K562 (cell line): Measurements from ENCODE around the gene GZF1. TPM values are rescaled to one million over a fixed set of nuclear protein-coding genes. Genes with fewer than 3 reads are reported as not detected.

Source experiments
- ARNT ChIP-seq, 2 experiments: fragments of 450-650 bp; IDR thresholded peaks; 2 replicates each; pipeline ENCODE4 v1.6.1; 2016; ENCODE audit warnings: mild to moderate bottlenecking in 1 of 2
- CEBPB ChIP-seq: fragments of 450-650 bp; IDR thresholded peaks from 2 replicates; pipeline ENCODE4 v1.6.1; 2016; ENCODE audit warnings: missing genetic modification characterization, missing compliant biosample characterization
- CHAMP1 ChIP-seq: fragments of 450-650 bp; IDR thresholded peaks from 2 replicates; pipeline ENCODE4 v1.6.1; 2016; ENCODE audit warnings: mild to moderate bottlenecking
- CREB5 ChIP-seq: fragments of 250-450 bp; sonication (Bioruptor Pico); IDR thresholded peaks from 2 replicates; pipeline ENCODE4 v1.5.0; 2020; ENCODE audit warnings: mild to moderate bottlenecking
- ETV5 ChIP-seq: sonication (generic); formaldehyde crosslinking; IDR thresholded peaks from 2 replicates; pipeline ENCODE4 v1.4.0; 2020; ENCODE audit warnings: low read depth, mild to moderate bottlenecking, missing genetic modification reagents
- GMEB1 ChIP-seq: fragments of 250-450 bp; sonication (Bioruptor Pico); IDR thresholded peaks from 2 replicates; pipeline ENCODE4 v1.4.0; 2020; ENCODE audit warnings: mild to moderate bottlenecking
- MBD1 ChIP-seq: fragments of 250-450 bp; sonication (Bioruptor Pico); IDR thresholded peaks from 2 replicates; pipeline ENCODE4 v1.8.0; 2022; ENCODE audit warnings: inconsistent platforms
- NFATC3 ChIP-seq: fragments of 450-650 bp; IDR thresholded peaks from 2 replicates; pipeline ENCODE4 v1.6.1; 2017; ENCODE audit warnings: mild to moderate bottlenecking
- USF1 ChIP-seq: sonication (generic); formaldehyde crosslinking; IDR thresholded peaks from 2 replicates; pipeline ENCODE4 v1.9.0; 2022; ENCODE audit warnings: mild to moderate bottlenecking, missing genetic modification reagents
- ZMIZ1 ChIP-seq, 2 experiments: fragments of 150-350 bp in 1 of 2; IDR thresholded peaks; 2 replicates each; pipeline ENCODE4 v1.6.1; 2012 to 2016; ENCODE audit warnings: low read depth in 2 of 2, low read length in 2 of 2, mild to moderate bottlenecking in 1 of 2, moderate library complexity in 1 of 2
- ZNF277 ChIP-seq: fragments of 250-450 bp; sonication (Bioruptor Pico); IDR thresholded peaks from 2 replicates; pipeline ENCODE4 v1.8.0; 2022; ENCODE audit warnings: inconsistent platforms, mild to moderate bottlenecking, moderate library complexity, borderline replicate concordance
- ZNF384 ChIP-seq: IDR thresholded peaks from 2 replicates; pipeline ENCODE4 v1.6.1; 2012; ENCODE audit warnings: low read depth, low read length, improper control_type of control experiment
- polyA plus RNA-seq, 8 experiments: library from polyadenylated mRNA; depleted of rRNA in 4 of 8; stranded (reverse) in 5 of 8; unstranded in 3 of 8; fragments of >200 nt; fragmentation: Nextera tagmentation in 2 of 8; fragmentation: Illumina TruSeq in 1 of 8; extraction: Ambion mirVana in 2 of 8; extraction: Trizol in 1 of 8; gene quantifications; 2 replicates each; pipeline versions ENCODE4 v1.2.1 to v1.2.3, GENCODE V29; 2011 to 2014; ENCODE audit warnings: inconsistent platforms in 1 of 8, missing spikeins in 1 of 8
- total RNA-seq, 7 experiments: library from RNA; depleted of rRNA in 6 of 7; stranded (reverse); fragments of >200 nt in 6 of 7; fragmentation: Illumina TruSeq in 2 of 7; extraction: Trizol in 2 of 7; gene quantifications; 2 replicates each; pipeline versions ENCODE4 v1.2.1 to v1.2.3, GENCODE V29; 2011 to 2021; ENCODE audit warnings: low replicate concordance in 1 of 7

The GZF1 gene
- total and polyA plus RNA-seq, 9 of the 15 experiments (the other 6 are each of a cell fraction or from before 2014, with no cell fraction given) = 1.2 to 15.7 (median 7.4) TPM

- TF ChIP-seq NFATC3 = no peak
- no peak for TF ChIP-seq ZNF384
- TF ChIP-seq ETV5 (CRISPR knock-in tag) = peak; percentile 96
- no peak for TF ChIP-seq ZNF277
- peak; percentile 99 for TF ChIP-seq USF1 (CRISPR knock-in tag)
- no peak for TF ChIP-seq CREB5 (CRISPR knock-in tag)
- peak; percentile 91 for TF ChIP-seq GMEB1 (CRISPR knock-in tag)
- TF ChIP-seq CHAMP1 = no peak
- peak; percentile 100 for TF ChIP-seq CEBPB (tag)
- no peak for TF ChIP-seq ARNT (IDR thresholded peaks at IDR 0.05)
- no peak; a peak in 1 of 4 replicates for TF ChIP-seq ZMIZ1 (IDR thresholded peaks at IDR 0.05; ENCODE audit: low read depth in 2 of 2, low read length in 2 of 2)
- no peak for TF ChIP-seq MBD1 (CRISPR knock-in tag)
Observed at GRCh38 chr20:23361476-23362391, at the start of gene GZF1 (continued).
